SHP77 treated with DMSO at 0.1 percent for 48 hours (cell line): Measurements from ENCODE around the gene RNF103.
"Not testable (repeated sequence)": the region's sequence is repeated elsewhere in the genome, so short reads cannot be mapped to it uniquely, and the experiment has no call there.

Experiments
- DNase-seq: peaks from one replicate; lab custom pipeline; 2025; lab: John Stamatoyannopoulos, UW

Gene RNF103, protein sequence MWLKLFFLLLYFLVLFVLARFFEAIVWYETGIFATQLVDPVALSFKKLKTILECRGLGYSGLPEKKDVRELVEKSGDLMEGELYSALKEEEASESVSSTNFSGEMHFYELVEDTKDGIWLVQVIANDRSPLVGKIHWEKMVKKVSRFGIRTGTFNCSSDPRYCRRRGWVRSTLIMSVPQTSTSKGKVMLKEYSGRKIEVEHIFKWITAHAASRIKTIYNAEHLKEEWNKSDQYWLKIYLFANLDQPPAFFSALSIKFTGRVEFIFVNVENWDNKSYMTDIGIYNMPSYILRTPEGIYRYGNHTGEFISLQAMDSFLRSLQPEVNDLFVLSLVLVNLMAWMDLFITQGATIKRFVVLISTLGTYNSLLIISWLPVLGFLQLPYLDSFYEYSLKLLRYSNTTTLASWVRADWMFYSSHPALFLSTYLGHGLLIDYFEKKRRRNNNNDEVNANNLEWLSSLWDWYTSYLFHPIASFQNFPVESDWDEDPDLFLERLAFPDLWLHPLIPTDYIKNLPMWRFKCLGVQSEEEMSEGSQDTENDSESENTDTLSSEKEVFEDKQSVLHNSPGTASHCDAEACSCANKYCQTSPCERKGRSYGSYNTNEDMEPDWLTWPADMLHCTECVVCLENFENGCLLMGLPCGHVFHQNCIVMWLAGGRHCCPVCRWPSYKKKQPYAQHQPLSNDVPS

DNA sequence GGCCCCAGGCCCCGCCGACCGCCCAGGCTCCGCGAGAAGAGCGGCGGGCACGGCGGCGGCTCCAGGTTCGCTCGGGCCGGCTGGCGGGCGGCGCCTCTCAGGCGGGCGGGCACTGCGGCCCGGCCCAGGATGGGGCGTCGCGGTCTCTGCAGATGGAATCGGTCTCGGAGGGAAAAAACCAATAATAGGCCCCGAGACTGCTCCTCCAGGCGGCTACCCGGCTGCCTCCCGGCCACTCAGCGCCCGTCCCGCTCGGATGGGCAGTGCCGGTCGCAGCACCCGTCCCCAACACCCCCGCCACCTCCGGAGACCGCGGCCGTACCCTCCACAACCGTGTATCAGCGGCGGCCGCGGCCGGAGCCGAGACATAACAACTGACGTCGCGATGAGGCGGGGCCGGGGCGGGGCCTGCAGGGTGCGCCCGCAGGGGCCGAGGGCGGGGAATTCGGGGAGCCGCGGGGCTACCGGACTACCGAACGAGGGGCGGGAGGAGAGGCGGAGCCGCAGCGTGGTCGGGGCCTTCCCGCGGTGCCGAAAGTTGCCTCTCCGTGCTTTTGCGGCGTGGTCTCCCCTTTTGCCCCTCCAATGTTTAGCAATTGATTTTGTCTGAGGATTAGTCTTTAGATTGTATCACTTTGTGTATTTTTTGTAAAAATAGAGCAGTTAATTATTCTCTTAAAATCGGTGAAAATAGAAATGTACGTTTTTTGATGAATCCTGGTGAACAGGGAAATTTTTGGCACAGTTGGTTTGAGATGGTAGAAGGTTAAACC lies at the start of gene RNF103:
Gene RNF103, minus strand, starts transcription at position 372 of the 773 bp plus-strand sequence. CDS start 979 bp downstream, outside the sequence.
- peak; percentile 58 for DNase-seq

DNA sequence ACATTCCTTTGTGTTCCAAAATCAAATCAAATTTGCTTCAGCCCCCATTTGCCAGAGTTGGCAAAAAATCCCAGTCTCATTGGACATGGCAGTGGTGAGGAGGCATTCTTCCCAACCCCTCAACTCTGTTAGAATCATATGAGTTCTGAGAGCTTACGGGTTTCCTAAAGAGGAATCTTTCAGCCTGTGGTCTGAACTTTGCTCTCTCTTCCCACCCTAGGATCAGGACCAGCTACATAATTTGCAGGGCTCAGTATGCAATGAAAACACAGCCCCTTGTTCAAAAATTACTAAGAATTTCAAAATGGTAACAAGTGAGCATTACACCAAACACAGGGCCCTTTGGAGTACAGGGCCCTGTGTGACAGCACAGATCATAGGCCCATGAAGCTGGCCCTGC lies 49.3 kb upstream of the RNF103 start:
- no peak for DNase-seq

DNA sequence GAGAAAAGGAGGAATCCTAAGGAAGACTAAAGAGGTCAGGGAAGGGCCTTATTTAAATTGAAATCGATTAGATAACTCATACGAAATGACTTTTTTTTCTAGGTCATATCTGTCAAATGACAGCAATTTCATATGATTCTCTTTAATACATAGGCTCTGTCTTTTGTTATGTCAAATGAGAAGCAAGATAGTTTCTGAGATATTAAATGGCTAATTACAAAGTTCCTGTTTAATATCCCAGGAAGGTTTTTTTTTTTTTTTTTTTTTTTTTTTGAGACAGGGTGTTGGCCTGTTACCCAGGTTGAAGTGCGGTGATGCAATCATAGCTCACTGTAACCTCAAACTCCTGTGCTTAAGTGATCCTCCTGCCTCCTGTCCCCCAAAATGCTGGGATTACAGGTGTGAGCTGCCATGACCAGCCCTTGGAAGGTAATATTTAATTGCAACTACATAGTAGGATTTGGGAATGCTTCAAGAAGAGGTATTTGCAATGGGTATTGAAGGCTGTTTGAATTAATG lies 48.4 kb upstream of the RNF103 start:
- no peak for DNase-seq

DNA sequence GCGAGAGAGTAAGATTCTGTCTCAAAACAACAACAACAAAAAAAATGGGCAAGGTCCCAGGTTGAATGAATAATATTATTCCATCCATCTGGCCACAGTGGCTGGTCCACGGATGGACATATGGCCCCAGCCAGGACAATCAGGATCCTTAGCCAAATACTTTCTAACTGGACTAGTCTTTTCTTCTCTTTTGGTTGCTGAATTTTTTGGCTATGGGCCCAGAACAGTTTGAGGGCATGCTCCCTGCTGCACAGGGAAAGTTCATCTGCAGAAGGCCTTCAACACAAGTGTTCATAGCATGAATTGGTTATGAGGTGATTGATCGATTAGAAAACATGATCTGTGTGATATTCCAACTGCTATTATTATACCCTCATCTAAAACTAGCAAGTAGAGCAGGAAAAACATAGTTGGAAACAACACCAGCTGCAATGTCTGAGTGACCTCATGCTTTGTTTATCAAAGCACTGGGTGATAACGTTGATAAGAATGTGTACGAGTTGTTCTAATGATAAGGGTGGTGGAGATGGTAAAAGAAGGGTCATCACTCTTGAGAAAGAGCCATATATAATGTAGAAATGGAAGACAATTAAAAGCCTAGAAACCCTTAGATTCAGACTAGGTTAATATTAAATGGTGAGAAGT lies 47.8 kb upstream of the RNF103 start:
- no peak for DNase-seq

DNA sequence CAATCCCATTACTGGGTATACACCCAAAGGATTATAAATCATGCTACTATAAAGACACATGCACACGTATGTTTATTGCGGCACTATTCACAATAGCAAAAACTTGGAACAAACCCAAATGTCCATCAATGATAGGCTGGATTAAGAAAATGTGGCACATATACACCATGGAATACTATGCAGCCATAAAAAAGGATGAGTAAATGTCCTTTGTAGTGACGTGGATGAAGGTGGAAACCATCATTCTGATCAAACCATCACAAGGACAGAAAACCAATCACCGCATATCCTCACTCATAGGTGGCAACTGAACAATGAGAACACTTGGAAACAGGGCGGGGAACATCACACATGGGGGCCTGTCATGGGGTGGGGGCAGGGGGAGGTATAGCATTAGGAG lies 45.7 kb upstream of the RNF103 start:
- not testable (repeated sequence) for DNase-seq

DNA sequence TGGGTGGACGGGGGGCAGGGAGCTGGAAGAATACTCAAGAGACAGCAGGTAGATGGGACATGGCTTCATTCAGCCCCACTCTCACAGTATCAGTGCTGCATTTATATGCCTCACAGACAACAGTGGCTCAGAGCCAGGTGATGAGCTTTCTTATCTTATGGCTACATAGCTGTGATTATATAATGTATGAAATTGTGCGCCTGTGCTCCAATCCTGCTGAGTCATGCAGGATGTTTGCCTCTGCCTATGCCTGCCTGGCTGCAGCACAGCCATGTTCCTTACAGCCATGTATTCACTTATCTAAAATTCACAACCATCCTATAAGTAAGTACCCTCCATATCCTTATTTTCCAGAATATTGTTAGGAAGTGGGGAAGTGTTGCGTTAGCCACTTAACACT lies 37.7 kb upstream of the RNF103 start:
- no peak for DNase-seq

DNA sequence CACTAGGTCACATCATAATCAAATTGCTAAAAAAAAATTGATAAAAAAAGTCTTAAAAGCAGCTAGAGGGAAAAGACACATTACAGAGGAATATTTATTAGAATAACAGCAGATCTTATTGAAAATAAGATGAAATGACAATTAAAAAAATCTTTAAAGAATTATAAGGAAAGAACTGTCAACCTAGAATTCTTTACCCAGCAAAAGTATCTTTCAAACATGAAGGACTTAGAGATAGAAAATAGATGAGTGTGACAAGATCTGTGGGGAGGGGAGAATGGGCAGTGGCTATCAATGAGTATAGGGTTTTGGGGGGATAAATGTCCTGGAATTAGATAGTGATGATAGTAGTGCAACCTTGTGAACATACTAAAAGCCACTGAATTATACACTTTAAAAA lies 26.5 kb upstream of the RNF103 start:
- no peak for DNase-seq

DNA sequence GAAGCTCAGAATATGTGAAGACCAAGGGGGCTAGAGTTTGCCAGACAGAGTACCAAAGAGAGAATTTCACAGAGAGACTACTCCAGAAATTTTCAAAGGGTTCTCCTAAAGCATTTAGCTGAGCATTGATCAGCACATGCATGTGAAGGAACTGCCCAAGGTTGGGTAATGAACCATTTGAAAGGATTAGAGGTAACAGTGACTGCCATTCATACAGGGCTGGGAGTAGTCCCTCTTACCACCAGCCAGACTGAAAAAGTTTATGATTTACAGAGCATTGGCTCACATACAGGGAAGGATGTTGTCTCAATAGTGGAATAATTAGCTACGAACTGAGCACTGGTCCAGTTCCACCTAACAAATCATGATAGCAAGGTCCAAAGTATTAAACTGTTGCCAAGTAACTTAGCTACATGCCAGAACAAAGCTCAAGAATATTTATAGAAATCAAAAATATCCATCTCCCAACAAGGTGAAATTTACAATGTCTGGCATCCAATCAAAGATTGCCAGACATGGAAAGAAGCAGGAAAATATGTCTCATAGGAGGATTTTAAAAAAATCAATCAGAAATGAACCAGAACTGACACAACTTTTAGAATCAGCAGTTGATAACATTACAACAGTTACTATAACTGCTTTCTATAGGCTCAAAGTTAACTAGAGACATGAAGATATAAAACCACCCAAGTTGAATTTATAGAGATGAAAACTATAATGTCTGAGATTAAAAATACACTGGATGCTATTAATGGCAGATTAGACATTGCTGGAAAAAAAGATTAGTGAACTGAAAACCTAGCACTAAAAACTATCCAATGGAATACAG lies 25.7 kb upstream of the RNF103 start:
- no peak for DNase-seq

DNA sequence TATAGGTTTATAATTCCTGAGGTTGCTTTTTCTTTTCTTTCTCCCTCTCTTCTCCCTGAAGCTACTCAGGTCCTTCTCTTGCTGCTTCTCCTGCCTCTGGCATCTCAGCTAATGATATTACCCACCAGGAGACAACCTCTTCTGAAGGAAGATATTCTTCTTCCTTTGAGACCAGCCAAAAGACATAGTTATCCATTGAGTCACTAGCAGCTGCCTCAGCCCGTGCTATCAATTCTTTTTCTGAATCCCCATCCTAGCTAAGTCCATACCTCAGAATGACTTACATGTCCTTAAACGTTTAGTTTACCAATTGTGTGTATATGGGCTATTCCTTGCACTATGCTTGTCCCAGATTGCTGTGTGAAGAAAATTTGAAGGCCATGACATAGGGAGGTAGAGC lies 25.0 kb upstream of the RNF103 start:
- no peak for DNase-seq

DNA sequence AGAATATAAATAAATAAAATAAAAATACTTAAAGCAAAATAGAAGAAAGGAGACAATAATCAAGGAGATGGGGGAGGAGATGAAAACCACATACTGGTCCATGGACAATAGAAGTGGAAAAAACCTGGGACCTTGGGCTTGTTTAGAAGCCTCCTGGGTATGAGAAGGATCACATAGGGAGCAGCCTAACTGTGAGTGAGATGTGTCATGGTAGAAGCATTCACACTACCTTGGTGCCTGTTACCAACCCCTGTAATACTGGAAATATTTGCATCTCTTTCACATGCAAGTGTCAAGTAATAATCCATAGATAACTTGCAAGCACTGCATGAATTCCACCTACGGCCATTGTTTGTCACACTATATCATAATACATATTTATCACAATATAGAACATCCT lies 23.2 kb upstream of the RNF103 start:
- DNase-seq: no peak

DNA sequence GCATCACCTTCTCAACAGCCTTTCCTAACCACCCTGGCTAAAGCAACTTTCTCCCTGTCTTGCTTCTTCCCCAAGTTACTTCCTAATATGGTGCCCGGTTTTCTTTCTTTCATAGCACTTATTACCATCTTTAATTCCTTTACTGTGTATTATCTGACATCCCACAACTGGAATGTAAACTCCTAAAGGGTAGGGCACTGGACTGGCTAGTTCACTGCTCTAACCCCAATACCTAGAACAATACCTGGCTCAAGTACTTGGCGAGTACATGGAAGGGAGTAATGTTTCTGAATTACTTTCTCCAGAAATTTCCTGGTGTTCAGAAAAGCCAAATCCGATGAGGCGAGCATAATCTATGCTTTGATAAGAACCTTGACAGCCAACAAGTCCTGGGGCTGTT lies 22.7 kb upstream of the RNF103 start:
- DNase-seq: no peak

DNA sequence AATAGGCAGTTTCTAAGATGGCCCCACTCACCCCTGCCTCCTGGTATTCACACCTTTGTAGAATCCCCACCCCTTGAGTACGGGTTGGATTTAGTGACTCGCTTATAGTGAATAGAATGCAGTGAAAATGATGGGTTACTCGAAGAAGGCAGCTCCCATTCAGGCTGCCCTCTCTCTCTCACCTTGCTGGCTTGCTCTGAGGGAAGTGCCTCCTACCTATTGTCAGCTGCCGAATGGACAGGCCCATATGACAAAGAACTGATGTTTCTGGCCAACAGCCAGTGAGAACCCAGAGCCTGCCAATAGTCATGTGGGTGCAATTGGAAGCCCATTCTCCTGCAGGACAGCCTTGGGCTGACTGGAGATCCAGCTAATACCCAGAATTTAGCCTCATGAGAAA lies 22.1 kb upstream of the RNF103 start:
- DNase-seq: no peak

DNA sequence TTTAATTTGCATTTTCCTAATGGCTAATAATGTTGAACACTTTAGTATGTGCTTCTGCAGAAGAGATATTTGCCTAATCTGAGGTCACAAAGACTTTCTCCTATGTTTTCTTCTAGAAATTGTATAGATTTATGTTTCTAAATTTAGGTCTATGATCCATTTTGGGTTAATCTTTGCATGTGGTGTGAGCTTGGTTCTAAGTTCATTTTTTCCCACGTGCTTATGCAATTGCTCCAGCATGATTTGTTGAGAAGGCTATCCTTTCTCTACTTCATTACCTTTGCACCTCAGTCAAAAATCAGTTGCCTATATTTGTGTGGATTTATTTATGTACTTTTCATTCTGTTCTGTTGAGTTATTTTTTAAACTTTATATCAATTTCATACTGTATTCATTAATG lies 15.0 kb upstream of the RNF103 start:
- DNase-seq: no peak

DNA sequence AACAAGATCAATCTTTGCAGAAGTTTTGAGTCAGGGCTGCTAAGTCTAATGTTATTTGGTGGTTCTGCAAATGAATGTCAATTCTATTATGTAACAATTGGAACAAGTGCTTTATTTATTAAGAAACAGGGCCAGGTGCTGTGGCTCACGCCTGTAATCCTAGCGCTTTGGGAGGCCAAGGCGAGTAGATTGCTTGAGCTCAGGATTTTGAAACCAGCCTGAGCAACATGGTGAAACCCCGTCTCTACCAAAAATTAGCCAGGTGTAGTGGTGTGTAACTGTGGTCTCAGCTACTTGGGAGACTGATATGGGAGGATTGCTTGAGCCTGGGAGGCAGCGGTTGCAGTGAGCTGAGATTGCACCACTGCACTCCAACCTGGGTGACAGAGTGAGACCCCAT lies 13.2 kb upstream of the RNF103 start:
- no peak for DNase-seq

DNA sequence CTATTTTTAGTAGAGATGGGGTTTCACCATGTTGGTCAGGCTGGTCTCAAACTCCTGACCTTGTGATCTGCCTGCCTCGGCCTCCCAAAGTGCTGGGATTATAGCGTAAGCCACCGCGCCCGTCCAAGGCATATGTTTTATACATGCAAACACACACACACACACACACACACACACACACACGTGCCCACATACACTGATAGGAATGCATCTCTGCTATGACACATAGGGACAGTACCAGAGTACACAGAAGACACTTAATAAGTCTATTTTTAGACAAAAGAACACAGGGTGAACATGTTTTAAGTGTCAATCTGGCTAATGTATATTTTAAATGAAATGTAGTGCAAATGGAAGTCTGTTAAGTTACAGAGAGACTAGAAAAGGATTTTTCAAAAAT lies 10.7 kb upstream of the RNF103 start:
- no peak for DNase-seq

DNA sequence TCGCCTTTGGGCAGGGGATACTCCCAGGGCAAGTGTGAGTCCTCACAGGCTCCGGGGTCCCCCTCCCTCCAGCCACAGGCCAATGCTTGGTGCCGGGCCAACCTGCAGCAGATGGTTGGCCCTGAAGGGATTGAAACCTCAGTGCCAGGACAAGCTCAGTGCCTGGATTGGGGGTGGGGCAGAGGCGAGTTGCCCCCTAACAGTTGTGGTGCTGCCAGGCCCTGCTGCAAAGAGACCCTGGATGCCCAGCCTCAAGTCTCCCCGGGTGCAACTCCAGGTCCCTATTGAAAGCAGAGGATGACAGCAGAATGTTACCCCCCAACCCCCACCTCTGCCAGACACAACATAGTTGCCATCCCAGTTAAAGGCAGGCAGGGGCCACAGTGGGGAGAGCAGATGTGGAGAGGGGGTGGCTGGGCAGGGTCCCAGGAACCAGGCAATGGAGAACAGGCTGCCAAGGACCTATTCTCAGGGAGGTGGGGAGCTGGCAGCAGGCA lies 9.5 kb upstream of the RNF103 start:
- no peak for DNase-seq

DNA sequence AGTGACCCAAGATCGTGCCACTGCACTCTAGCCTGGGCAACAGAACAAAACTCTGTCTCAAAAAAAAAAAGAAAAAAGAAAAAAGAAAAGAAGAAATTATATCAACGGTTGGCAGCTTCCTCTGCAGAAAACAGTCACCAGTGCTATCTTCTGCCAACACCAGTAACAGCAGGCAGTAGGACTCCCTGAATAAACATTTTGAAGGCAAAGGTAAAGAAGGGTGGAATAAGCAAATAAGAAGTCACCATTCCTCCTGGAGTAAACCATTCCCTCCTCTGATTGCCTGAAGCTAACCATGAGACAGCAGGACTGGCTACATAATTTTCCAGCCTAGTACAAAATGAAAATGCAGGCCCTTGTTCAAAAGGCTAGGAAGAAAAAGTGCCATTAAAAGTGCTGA lies 9.0 kb upstream of the RNF103 start:
- DNase-seq: no peak

DNA sequence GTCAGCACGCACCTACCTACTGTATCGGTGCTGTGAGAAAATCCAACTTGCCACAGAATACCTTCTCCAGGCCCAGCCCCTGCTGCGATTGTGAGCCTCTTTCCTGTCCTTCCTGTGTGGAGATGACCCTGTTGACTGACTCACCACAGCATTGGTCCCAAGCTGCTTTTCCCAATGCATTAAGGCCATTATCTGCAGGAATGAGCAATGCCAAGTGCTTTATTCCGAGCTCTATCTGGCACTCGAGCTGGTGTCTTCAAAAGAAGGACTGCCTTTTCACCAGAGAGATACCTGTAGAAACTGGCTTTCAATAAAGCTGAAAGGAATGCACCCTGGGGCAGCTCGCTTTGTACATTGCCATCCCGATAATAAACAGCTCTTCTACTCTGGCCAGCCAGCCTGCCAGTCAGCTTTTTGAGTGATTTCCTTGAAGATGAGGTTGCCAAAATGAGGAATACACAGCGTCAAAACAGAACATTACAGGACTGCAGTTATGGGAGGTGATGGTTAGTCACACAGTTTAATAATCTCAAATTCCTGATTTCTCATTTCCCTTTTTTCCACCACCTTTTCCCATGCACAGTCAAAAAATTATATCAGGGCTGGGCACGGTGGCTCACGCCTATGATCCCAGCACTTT lies 8.3 kb upstream of the RNF103 start:
- no peak for DNase-seq

DNA sequence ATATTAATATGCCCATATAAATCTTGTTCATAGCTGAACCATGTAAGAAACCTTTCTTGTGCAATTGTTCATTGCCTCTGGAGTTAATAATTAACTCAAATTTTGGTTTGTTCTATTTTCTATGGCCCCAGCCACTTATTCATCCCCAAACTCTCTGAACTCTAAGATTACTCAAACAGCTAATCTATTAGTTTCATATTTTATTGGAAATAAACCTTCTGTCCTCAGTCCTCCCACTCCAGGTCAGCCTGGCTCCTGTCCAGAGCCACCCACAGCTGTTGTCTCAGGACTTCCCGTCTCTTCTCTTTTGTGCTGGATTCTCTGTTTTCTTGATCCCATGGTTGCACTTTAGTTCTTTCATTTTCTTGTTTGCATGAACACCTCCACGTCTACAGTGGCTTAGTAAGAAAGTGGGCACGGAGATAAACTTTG lies 4.4 kb upstream of the RNF103 start:
- no peak for DNase-seq

DNA sequence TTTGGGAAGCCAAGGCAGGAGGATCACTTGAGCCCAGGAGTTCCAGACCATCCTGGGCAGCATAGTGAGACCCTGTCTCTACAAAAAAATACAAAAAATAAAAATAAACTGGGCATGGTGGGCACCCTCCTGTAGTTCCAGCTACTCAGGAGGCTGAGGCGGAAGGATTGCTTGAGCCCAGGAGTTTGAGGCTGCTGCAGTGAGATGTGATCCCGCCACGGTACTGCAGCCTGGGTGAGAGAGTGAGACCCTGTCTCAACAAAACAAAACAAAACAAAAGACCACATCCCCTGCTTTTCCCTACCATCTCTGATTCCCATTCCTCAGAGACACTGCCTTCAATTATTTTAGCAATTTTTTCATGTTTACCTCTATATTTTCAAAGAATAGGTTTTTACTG lies 3.9 kb upstream of the RNF103 start:
- DNase-seq: no peak

DNA sequence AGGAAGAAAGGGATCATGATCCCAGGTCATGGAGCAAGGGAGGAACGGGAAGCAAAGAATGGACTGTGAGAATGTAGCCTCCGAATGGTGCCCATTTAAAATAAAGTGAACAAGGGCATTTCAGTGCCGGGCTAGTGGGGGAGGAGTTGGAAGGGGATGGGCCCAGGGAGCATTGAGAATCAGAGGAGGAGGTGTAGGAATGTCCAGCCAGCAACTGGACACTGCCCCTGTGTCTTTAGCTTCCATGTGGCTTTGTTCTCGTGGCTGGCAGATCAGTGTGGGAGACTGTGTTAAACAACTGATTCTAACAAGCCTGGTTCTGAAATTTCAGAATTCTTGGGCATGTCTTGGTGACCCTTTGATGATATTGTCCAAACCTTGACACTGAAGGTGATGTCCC lies 1.4 kb upstream of the RNF103 start:
- no peak for DNase-seq
